PFSK-1 (cell line): Measurements from ENCODE around the gene NOG.

Experiments
- POLR2AphosphoS5 ChIP-seq: IDR thresholded peaks from 2 replicates; pipeline ENCODE4 v1.6.1; 2012; ENCODE audit warnings: low read depth, mild to moderate bottlenecking, control low read depth, low read length, moderate library complexity
- REST ChIP-seq, 2 experiments: IDR thresholded peaks; 2 replicates each; pipeline versions ENCODE4 v1.6.1 to v1.8.0; 2011 to 2012; ENCODE audit warnings: low read depth in 2 of 2, low read length in 2 of 2, control low read depth in 1 of 2, inconsistent platforms in 1 of 2, mild to moderate bottlenecking in 1 of 2, moderate library complexity in 1 of 2; ENCODE audit not compliant: insufficient read depth in 1 of 2
- SIN3A ChIP-seq: IDR thresholded peaks from 2 replicates; pipeline ENCODE4 v1.6.1; 2012; ENCODE audit warnings: mild to moderate bottlenecking, low read length, moderate library complexity, borderline replicate concordance; ENCODE audit not compliant: insufficient read depth
- TAF1 ChIP-seq: IDR thresholded peaks from 2 replicates; pipeline ENCODE4 v1.6.1; 2012; ENCODE audit warnings: low read length, control low read depth, borderline replicate concordance; ENCODE audit not compliant: insufficient read depth

GRCh38 chr17:56636265-56636664 is 42.8 kb downstream of the NOG start:
- TF ChIP-seq POLR2AphosphoS5 (no peak), TAF1 (no peak), SIN3A (no peak), REST (IDR thresholded peaks at IDR 0.05; ENCODE audit: insufficient read depth in 1 of 2, low read depth in 2 of 2, low read length in 2 of 2) (no peak)
